GM13977 (cell line): ENCODE measurements around the gene ZNF217.
"Not testable (repeated sequence)": the region's sequence is repeated elsewhere in the genome, so short reads cannot be mapped to it uniquely, and the experiment has no call there.

Experiments used
- DNase-seq: peaks from one replicate; pipeline ENCODE4 v3.0.0; 2012; ENCODE audit warnings: low spot score
- CTCF ChIP-seq: IDR thresholded peaks from 2 replicates; pipeline ENCODE4 v1.5.1; 2012; ENCODE audit warnings: mild to moderate bottlenecking, control low read depth; ENCODE audit not compliant: insufficient read depth; ENCODE audit errors: extremely low read depth, missing control alignments
- in situ Hi-C: fragments of 300-500 bp; cut with MboI; formaldehyde crosslinking; loops from one replicate; pipeline ENCODE4 v1.12.0; 2022; ENCODE audit warnings: low sequenced_read_pairs, low pct_unique_long_range_greater_than_20kb, mixed read lengths, inconsistent platforms; ENCODE audit not compliant: unreplicated experiment

Gene ZNF217

GRCh38 chr20:53561505-53561904 is 32.1 kb downstream of the ZNF217 start:
- TF ChIP-seq CTCF: no peak
- no peak for DNase-seq

GRCh38 chr20:53559816-53560215 is 33.8 kb downstream of the ZNF217 start:
- in situ Hi-C loops: loop anchor here (25.0 kb wide), 2 partner anchors 627 to 1077 kb away; no protein-coding TSS in a partner anchor
- no peak for TF ChIP-seq CTCF
- DNase-seq: no peak

More at GRCh38 chr20:53561505-53561904, 32.1 kb downstream of the ZNF217 start:
- in situ Hi-C loops: loop anchor here (25.0 kb wide), 2 partner anchors 626 to 1076 kb away; no protein-coding TSS in a partner anchor

- in situ Hi-C loops: loop anchor here (25.0 kb wide), 2 partner anchors 630 to 1080 kb away; no protein-coding TSS in a partner anchor
- TF ChIP-seq CTCF: no peak
- no peak for DNase-seq
Observed at GRCh38 chr20:53557130-53557529, 36.5 kb downstream of the ZNF217 start.

GRCh38 chr20:53556267-53556897 is 37.3 kb downstream of the ZNF217 start:
- no peak for TF ChIP-seq CTCF
- DNase-seq: no peak
- in situ Hi-C loops: loop anchor here (25.0 kb wide), 2 partner anchors 631 to 1081 kb away; no protein-coding TSS in a partner anchor

GRCh38 chr20:53555816-53556215 is 37.8 kb downstream of the ZNF217 start:
- DNase-seq: no peak
- in situ Hi-C loops: loop anchor here (25.0 kb wide), 2 partner anchors 631 to 1081 kb away; no protein-coding TSS in a partner anchor
- TF ChIP-seq CTCF: no peak

- DNase-seq: no peak
- in situ Hi-C loops: loop anchor here (25.0 kb wide), 2 partner anchors 632 to 1082 kb away; no protein-coding TSS in a partner anchor
- TF ChIP-seq CTCF: no peak
Observed at GRCh38 chr20:53555081-53555480, 38.6 kb downstream of the ZNF217 start.

- DNase-seq: not testable (repeated sequence)
- in situ Hi-C loops: loop anchor here (25.0 kb wide), 2 partner anchors 635 to 1085 kb away; no protein-coding TSS in a partner anchor
Observed at GRCh38 chr20:53552572-53552893, 41.1 kb downstream of the ZNF217 start.

GRCh38 chr20:53551719-53552571 is 41.7 kb downstream of the ZNF217 start:
- in situ Hi-C loops: loop anchor here (25.0 kb wide), 2 partner anchors 635 to 1085 kb away; no protein-coding TSS in a partner anchor
- DNase-seq: not testable (repeated sequence)
